Kidney epithelial cell (primary cell): ENCODE data around the gene THAP7. TPM values are rescaled to one million over a fixed set of nuclear protein-coding genes. Genes with fewer than 3 reads are reported as not detected.
"Not testable (repeated sequence)": the region's sequence is repeated elsewhere in the genome, so short reads cannot be mapped to it uniquely, and the experiment has no call there.

Experiments used
- DNase-seq: peaks from one replicate; pipeline ENCODE4 v3.0.0-alpha.2; 2010; ENCODE audit warnings: low read depth
- H3K27me3 ChIP-seq: 2 replicates; pipeline ENCODE4 v1.6.0; 2011; ENCODE audit warnings: low read length; ENCODE audit not compliant: control insufficient read depth, insufficient read depth
- H3K36me3 ChIP-seq: 2 replicates; pipeline ENCODE4 v1.5.1; 2011; ENCODE audit warnings: low read length; ENCODE audit not compliant: control insufficient read depth, insufficient read depth
- H3K4me3 ChIP-seq: 2 replicates; pipeline ENCODE4 v1.5.1; 2011; ENCODE audit warnings: low read depth, mild to moderate bottlenecking, control low read depth, low read length
- CTCF ChIP-seq: IDR thresholded peaks from 2 replicates; pipeline ENCODE4 v1.5.1; 2011; ENCODE audit warnings: mild to moderate bottlenecking, moderate library complexity, low read length, control low read depth, inconsistent platforms; ENCODE audit not compliant: insufficient read depth, poor library complexity, severe bottlenecking
- total RNA-seq: library from RNA; depleted of rRNA; stranded (reverse); fragments of >200 nt; gene quantifications from 2 replicates; pipeline ENCODE4 v1.2.3, GENCODE V29; 2015

THAP7 gene
- total RNA-seq, 1 donor from 2014 or later: 37.9 TPM

- H3K4me3 ChIP-seq: no peak overlapping the region
- TF ChIP-seq CTCF: no peak
- H3K36me3 ChIP-seq: no peaks in the 10 kb centered on the region
- DNase-seq: no peak
- peaks cover 3% of the 10 kb centered on the region for H3K27me3 ChIP-seq
Observed at GRCh38 chr22:20972933-20973577, 28.9 kb downstream of the THAP7 start.

DNA sequence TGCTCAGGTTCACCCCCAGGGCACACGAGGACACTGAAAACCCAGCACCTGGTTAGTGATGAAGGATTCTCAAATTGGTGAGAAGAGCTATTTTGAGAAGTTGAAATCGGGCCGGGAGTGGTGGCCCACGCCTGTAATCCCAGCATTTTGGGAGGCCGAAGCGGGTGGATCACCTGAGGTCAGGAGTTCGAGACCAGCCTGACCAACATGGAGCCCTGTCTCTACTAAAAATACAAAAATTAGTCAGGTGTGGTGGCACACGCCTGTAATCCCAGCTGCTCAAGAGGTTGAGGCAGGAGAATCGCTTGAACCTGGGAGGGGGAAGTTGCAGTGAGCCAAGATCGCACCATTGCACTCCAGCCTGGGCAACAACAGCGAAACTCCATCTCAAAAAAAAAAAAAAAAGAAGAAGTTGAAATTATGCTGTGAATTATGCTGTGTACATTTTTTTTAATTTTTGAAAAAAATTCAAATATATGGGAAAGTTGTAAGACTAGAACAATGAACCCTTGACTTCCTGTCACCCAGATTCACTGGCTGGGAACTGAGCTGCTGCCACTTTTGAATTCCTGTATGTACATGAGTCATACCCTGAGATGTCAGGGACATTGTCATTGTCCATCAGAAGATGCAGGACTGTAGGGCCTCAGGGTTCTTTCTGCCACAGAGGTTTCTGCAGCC is 29.8 kb downstream of the THAP7 start:
- H3K27me3 ChIP-seq, DNase-seq, H3K36me3 ChIP-seq, H3K4me3 ChIP-seq: not testable (repeated sequence)

GRCh38 chr22:20970939-20971657 is 30.8 kb downstream of the THAP7 start:
- DNase-seq: no peak
- H3K27me3 ChIP-seq: peaks cover 7% of the 10 kb centered on the region
- no peak for TF ChIP-seq CTCF
- H3K36me3 ChIP-seq: no peaks in the 10 kb centered on the region
- H3K4me3 ChIP-seq: no peak overlapping the region

GRCh38 chr22:20968281-20968977 is 33.5 kb downstream of the THAP7 start:
- DNase-seq: no peak
- no peaks in the 10 kb centered on the region for H3K36me3 ChIP-seq
- H3K4me3 ChIP-seq: no peak overlapping the region

DNA sequence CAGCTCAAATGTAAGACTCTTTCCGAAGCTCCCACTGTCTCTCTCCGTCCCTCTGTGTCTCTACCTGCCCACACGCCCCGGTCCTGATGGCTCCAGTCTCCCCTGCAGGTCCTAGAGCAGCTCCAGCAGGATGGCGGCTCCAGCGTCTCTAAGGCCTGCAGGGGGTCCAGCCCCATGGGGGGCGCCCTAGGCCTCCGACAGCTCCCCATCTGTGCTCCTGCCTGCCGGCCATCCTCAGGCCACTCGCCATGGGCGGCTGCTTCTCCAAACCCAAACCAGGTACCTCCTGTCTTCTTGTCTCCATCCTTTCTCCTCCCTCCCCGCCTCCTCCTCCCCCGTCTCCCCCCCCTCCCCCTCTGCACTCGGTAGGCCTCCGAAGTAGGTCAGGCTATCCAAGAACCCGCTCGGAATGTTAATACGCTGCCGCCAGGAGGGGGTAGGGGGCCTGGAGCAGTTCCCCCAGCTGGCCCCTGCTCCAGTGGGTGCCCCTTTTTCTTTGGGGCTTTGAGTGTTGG is 34.2 kb downstream of the THAP7 start:
- no peak for TF ChIP-seq CTCF
- Histone ChIP-seq H3K4me3 (no peak overlapping the region), H3K36me3 (no peaks in the 10 kb centered on the region), H3K27me3 (peaks cover 18% of the 10 kb centered on the region)
- DNase-seq: no peak

More at GRCh38 chr22:20968281-20968977, 33.5 kb downstream of the THAP7 start:
- TF ChIP-seq CTCF: no peak
- H3K27me3 ChIP-seq: peaks cover 18% of the 10 kb centered on the region
